Heart left ventricle (tissue), 16 donors: ENCODE measurements around the gene CLNK. TPM values are rescaled to one million over a fixed set of nuclear protein-coding genes. Genes with fewer than 3 reads are reported as not detected.

Experiments used
- ATAC-seq, 4 donors: fragments of 200-7000 bp; cut with Tn5 transposase; one replicate each; pipeline ENCODE4 v1.9.1; 2020 to 2022; ENCODE audit warnings: moderate library complexity in 4 of 4, mild to moderate bottlenecking in 3 of 4, moderate number of reproducible peaks in 1 of 4
- DNase-seq, 5 donors: peaks; one replicate each; pipeline ENCODE4 v3.0.0-alpha.2; 2020
- H3K27ac ChIP-seq, 12 donors: fragments of 200-600 bp; sonication (generic) in 4 of 12; one replicate each; pipeline versions ENCODE4 v1.5.0 to v1.8.0; 2016 to 2022; ENCODE audit warnings: mild to moderate bottlenecking in 2 of 12
- H3K27me3 ChIP-seq, 9 donors: fragments of 200-600 bp; sonication (generic) in 2 of 9; one replicate each; pipeline versions ENCODE4 v1.5.1 to v1.8.0; 2016 to 2022; ENCODE audit warnings: mild to moderate bottlenecking in 3 of 9
- H3K36me3 ChIP-seq, 9 donors: fragments of 200-600 bp; sonication (generic) in 2 of 9; one replicate each; pipeline versions ENCODE4 v1.5.0 to v1.8.0; 2018 to 2022; ENCODE audit warnings: mild to moderate bottlenecking in 2 of 9
- H3K4me1 ChIP-seq, 12 donors: fragments of 200-600 bp; sonication (generic) in 4 of 12; one replicate each; pipeline versions ENCODE4 v1.5.0 to v1.8.0; 2016 to 2022; ENCODE audit warnings: mild to moderate bottlenecking in 3 of 12
- H3K4me3 ChIP-seq, 12 donors: fragments of 200-600 bp; sonication (generic) in 4 of 12; one replicate each; pipeline versions ENCODE4 v1.5.0 to v1.8.0; 2017 to 2022; ENCODE audit warnings: mild to moderate bottlenecking in 9 of 12, moderate library complexity in 4 of 12
- H3K9me3 ChIP-seq, 12 donors: fragments of 200-600 bp; sonication (generic) in 4 of 12; one replicate each; pipeline versions ENCODE4 v1.5.0 to v1.8.0; 2016 to 2022; ENCODE audit warnings: mild to moderate bottlenecking in 1 of 12
- POLR2A ChIP-seq, 2 donors: fragments of 450-650 bp; IDR thresholded peaks; one replicate each; pipeline ENCODE4 v1.6.1; 2017; ENCODE audit warnings: antibody characterized with exemption in 2 of 2, mild to moderate bottlenecking in 2 of 2, moderate library complexity in 2 of 2
- WGBS, 4 donors: extraction: QIAGEN DNeasy Blood & Tissue Kit in 2 of 4; methylation state at CpG; one replicate each; pipeline versions ENCODE4 v1.1.5 to v1.1.7; 2013 to 2018; 5-methylcytosine and 5-hydroxymethylcytosine counted together
- intact Hi-C, 10 donors: fragments of 100-400 bp; cut with DNase I; formaldehyde crosslinking; loops; one replicate each; pipeline versions ENCODE4 v1.11.1 to v1.14.2; 2022
- polyA plus RNA-seq, 2 donors: library from polyadenylated mRNA; stranded (reverse); fragments of 200-250 nt; gene quantifications; one replicate each; pipeline ENCODE4 v1.2.3, GENCODE V29; 2013
- total RNA-seq, 9 donors: library from RNA; depleted of rRNA in 2 of 9; stranded (reverse); fragments of >200 nt in 2 of 9; fragmentation: NEBNext Ultra II Directional in 3 of 9; extraction: Animal tissue kit (Norgen Biotek cat#: 25700) in 3 of 9; gene quantifications; one replicate each; pipeline versions ENCODE4 v1.1.0 to v1.2.4, GENCODE V29; 2016 to 2023
- TF ChIP-seq, protein P1 (sequence below), 12 donors: fragments of 200-600 bp; sonication (generic) in 4 of 12; IDR thresholded peaks; one replicate each; pipeline versions ENCODE4 v1.5.0 to v1.8.0; 2018 to 2022; ENCODE audit warnings: antibody characterized with exemption in 12 of 12, mild to moderate bottlenecking in 5 of 12
- donor health status: ischemic (EF 13 %, LVEDD 7.1; RV severe dilation, severe dysfunction).
- donor health status: healthy with polysubstance abuse.
- donor health status: DM: no; HTN: yes; CAD: no.
- donor health status: DM: no; HTN: no; CAD: no.
- donor health status: ischemic (EF 25% LVEDD 6.9; RV normal size, moderate dysfunction).
- donor health status: ischemic (EF 25% LVEDD 5.7; RV mildly dilated, moderate dysfunction).
- donor health status: healthy.
- donor health status: DM: yes; HTN: yes; CAD: no.
- donor health status: ischemic (EF 35%, LVEDD 5.7; RV mildly dilated, moderate dysfunction).
- donor health status: nonischemic (EF 11% LVEDD 7.7; RV severe dilation, severe dysfunction).
- donor health status: DM: yes; HTN: yes; CAD: no.
- donor health status: PGD.
- donor health status: ischemic (EF 29% LVEDD 5.4; RV normal size, mild dysfunction).
- donor health status: nonischemic (EF 23%, LVEDD 6.1; RV moderate dilation, normal function).

The CLNK gene
- total and polyA plus RNA-seq, 11 donors = 0.01 to 0.16 (median 0.11) TPM; not detected in 8

DNA sequence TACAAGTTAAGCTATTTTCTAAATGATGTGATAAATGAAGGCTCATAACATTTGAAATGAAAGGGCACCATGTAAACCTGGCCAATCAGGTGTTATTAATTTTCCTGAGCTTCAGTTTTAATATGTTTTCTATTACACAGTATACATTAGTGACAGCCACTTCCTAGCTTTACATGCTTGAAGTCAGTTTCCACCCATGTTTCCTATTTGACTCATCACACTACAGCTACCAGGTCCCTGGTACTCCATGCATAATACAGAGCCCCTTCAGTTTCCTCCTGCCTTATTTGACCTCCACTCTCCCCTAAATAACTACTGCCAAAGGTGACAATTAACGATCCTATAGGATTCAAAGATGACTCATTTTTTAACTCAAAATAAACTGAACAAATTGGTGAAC, 245.6 kb downstream of the CLNK start:
- Histone ChIP-seq H3K36me3 (peaks cover 0 to 3% (median 0%) of the 10 kb centered on the region in 9 donors), H3K27ac (no peak overlapping the region), H3K4me3 (no peak overlapping the region), H3K9me3 (peaks cover 0 to 25% (median 16%) of the 10 kb centered on the region in 12 donors), H3K4me1 (no peaks in the 10 kb centered on the region), H3K27me3 (no peaks in the 10 kb centered on the region)
- TF ChIP-seq, protein P1, sequence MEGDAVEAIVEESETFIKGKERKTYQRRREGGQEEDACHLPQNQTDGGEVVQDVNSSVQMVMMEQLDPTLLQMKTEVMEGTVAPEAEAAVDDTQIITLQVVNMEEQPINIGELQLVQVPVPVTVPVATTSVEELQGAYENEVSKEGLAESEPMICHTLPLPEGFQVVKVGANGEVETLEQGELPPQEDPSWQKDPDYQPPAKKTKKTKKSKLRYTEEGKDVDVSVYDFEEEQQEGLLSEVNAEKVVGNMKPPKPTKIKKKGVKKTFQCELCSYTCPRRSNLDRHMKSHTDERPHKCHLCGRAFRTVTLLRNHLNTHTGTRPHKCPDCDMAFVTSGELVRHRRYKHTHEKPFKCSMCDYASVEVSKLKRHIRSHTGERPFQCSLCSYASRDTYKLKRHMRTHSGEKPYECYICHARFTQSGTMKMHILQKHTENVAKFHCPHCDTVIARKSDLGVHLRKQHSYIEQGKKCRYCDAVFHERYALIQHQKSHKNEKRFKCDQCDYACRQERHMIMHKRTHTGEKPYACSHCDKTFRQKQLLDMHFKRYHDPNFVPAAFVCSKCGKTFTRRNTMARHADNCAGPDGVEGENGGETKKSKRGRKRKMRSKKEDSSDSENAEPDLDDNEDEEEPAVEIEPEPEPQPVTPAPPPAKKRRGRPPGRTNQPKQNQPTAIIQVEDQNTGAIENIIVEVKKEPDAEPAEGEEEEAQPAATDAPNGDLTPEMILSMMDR (IDR thresholded peaks at IDR 0.05) = no peak
- TF ChIP-seq POLR2A (IDR thresholded peaks at IDR 0.05) = no peak
- 48 to 71% (median 70%) methylated on average over 1 of the region's 1 CpG for WGBS, 4 donors
- ATAC-seq = no peak
- intact Hi-C loops = no loop called here
- DNase-seq = no peak

DNA sequence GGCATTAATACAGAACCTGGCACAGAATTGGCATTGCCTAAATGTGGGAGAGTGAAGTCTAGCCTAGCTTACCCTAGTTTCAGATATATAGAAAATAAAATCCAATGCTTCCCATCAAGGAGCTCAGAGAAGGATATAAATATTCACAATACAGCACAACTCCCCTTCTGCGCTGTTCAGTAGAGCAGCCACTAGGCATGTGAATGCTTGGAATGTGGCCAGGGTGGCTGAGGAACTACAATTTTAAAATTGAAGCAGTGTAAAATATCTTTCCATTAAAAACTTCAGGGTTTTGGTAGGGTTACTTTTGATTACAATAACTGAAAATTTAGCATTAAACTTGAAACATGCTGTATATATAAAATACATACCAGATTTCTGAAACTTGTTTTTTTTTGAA, 246.8 kb downstream of the CLNK start:
- no peak overlapping the region for H3K27ac ChIP-seq
- 31 to 65% (median 51%) methylated on average over 1 of the region's 1 CpG for WGBS, 4 donors
- intact Hi-C loops = no loop called here

More for the DNA sequence above, 246.8 kb downstream of the CLNK start:
- no peak for ATAC-seq
- no peak overlapping the region for H3K4me3 ChIP-seq
- H3K9me3 ChIP-seq = peaks cover 0 to 13% (median 6%) of the 10 kb centered on the region in 12 donors
- H3K36me3 ChIP-seq = no peaks in the 10 kb centered on the region
- no peak for DNase-seq
- H3K27me3 ChIP-seq = no peaks in the 10 kb centered on the region
- no peaks in the 10 kb centered on the region for H3K4me1 ChIP-seq
- TF ChIP-seq POLR2A (IDR thresholded peaks at IDR 0.05) = no peak
- TF ChIP-seq, protein P1 (IDR thresholded peaks at IDR 0.05) = no peak

Other genes with a start within 250 kb of the CLNK start
- 10 to 100 TPM; 17.7 to 39.8 (median 24.3) TPM for gene ZNF518B, start 227.3 kb downstream of the CLNK start, total RNA-seq
- gene ZNF518B, start 227.3 kb downstream of the CLNK start, polyA plus RNA-seq = 10 to 100 TPM in 1 of 2 donors, 1 to 10 TPM in 1; 4.3 to 13.1 TPM